ENCODE measurements around the gene CMPK2.
"Not testable (repeated sequence)": the region's sequence is repeated elsewhere in the genome, so short reads cannot be mapped to it uniquely, and the experiment has no call there.

The CMPK2 gene

GRCh38 chr2:6902581-6902980, 36.9 kb upstream of the CMPK2 start:
- H3K36me3 ChIP-seq (ENCODE audit: control insufficient read depth in 5 of 5, insufficient read depth in 5 of 5, low read length in 5 of 5); H3K4me3 ChIP-seq (ENCODE audit: low read depth in 1 of 5, low read length in 5 of 5); H3K4me1 ChIP-seq (ENCODE audit: control insufficient read depth in 5 of 5, insufficient read depth in 5 of 5, low read length in 5 of 5); H3K27ac ChIP-seq (ENCODE audit: low read depth, low read length); H3K9ac ChIP-seq (ENCODE audit: low read length in 5 of 5); H3K27me3 ChIP-seq (ENCODE audit: control insufficient read depth in 5 of 5, insufficient read depth in 4 of 5, low read length in 5 of 5); H3K9me3 ChIP-seq (ENCODE audit: control insufficient read depth in 5 of 5, low read length in 5 of 5): not testable (repeated sequence)

GRCh38 chr2:6896930-6897759, 31.4 kb upstream of the CMPK2 start:
- Histone ChIP-seq H3K27ac (ENCODE audit: low read depth, low read length) (no peak overlapping the region), H3K9me3 (ENCODE audit: control insufficient read depth in 5 of 5, low read length in 5 of 5) (no peaks in the 10 kb centered on the region), H3K4me3 (ENCODE audit: low read depth in 1 of 5, low read length in 5 of 5) (no peak overlapping the region), H3K9ac (ENCODE audit: low read length in 5 of 5) (no peak overlapping the region), H3K27me3 (ENCODE audit: control insufficient read depth in 5 of 5, insufficient read depth in 4 of 5, low read length in 5 of 5) (no peaks in the 10 kb centered on the region), H3K36me3 (ENCODE audit: control insufficient read depth in 5 of 5, insufficient read depth in 5 of 5, low read length in 5 of 5) (peaks cover 0 to 21% (median 9%) of the 10 kb centered on the region in 5 donors), H3K4me1 (ENCODE audit: control insufficient read depth in 5 of 5, insufficient read depth in 5 of 5, low read length in 5 of 5) (no peaks in the 10 kb centered on the region)

GRCh38 chr2:6893876-6894482, 28.3 kb upstream of the CMPK2 start:
- H3K27me3 ChIP-seq (ENCODE audit: control insufficient read depth in 5 of 5, insufficient read depth in 4 of 5, low read length in 5 of 5) = no peaks in the 10 kb centered on the region
- no peaks in the 10 kb centered on the region for H3K4me1 ChIP-seq (ENCODE audit: control insufficient read depth in 5 of 5, insufficient read depth in 5 of 5, low read length in 5 of 5)
- peaks cover 0 to 21% (median 10%) of the 10 kb centered on the region in 5 donors for H3K36me3 ChIP-seq (ENCODE audit: control insufficient read depth in 5 of 5, insufficient read depth in 5 of 5, low read length in 5 of 5)
- no peaks in the 10 kb centered on the region for H3K9me3 ChIP-seq (ENCODE audit: control insufficient read depth in 5 of 5, low read length in 5 of 5)
- no peak overlapping the region for H3K4me3 ChIP-seq (ENCODE audit: low read depth in 1 of 5, low read length in 5 of 5)
- H3K27ac ChIP-seq (ENCODE audit: low read depth, low read length) = no peak overlapping the region
- no peak overlapping the region for H3K9ac ChIP-seq (ENCODE audit: low read length in 5 of 5)

- Histone ChIP-seq H3K4me1 (ENCODE audit: control insufficient read depth in 5 of 5, insufficient read depth in 5 of 5, low read length in 5 of 5) (peaks cover 0 to 8% (median 0%) of the 10 kb centered on the region in 5 donors), H3K36me3 (ENCODE audit: control insufficient read depth in 5 of 5, insufficient read depth in 5 of 5, low read length in 5 of 5) (peaks cover 0 to 9% (median 2%) of the 10 kb centered on the region in 5 donors), H3K27ac (ENCODE audit: low read depth, low read length) (no peak overlapping the region), H3K4me3 (ENCODE audit: low read depth in 1 of 5, low read length in 5 of 5) (no peak overlapping the region), H3K9me3 (ENCODE audit: control insufficient read depth in 5 of 5, low read length in 5 of 5) (no peaks in the 10 kb centered on the region), H3K9ac (ENCODE audit: low read length in 5 of 5) (no peak overlapping the region), H3K27me3 (ENCODE audit: control insufficient read depth in 5 of 5, insufficient read depth in 4 of 5, low read length in 5 of 5) (no peaks in the 10 kb centered on the region)
These were observed 23.0 kb upstream of the CMPK2 start for GRCh38 chr2:6888724-6889123.

GRCh38 chr2:6887751-6888192, 22.1 kb upstream of the CMPK2 start:
- no peaks in the 10 kb centered on the region for H3K9me3 ChIP-seq (ENCODE audit: control insufficient read depth in 5 of 5, low read length in 5 of 5)
- peaks cover 0 to 17% (median 0%) of the 10 kb centered on the region in 5 donors for H3K4me1 ChIP-seq (ENCODE audit: control insufficient read depth in 5 of 5, insufficient read depth in 5 of 5, low read length in 5 of 5)
- no peak overlapping the region for H3K9ac ChIP-seq (ENCODE audit: low read length in 5 of 5)
- H3K27ac ChIP-seq (ENCODE audit: low read depth, low read length) = no peak overlapping the region
- H3K27me3 ChIP-seq (ENCODE audit: control insufficient read depth in 5 of 5, insufficient read depth in 4 of 5, low read length in 5 of 5) = no peaks in the 10 kb centered on the region
- H3K36me3 ChIP-seq (ENCODE audit: control insufficient read depth in 5 of 5, insufficient read depth in 5 of 5, low read length in 5 of 5) = peaks cover 0 to 5% (median 0%) of the 10 kb centered on the region in 5 donors
- no peak overlapping the region for H3K4me3 ChIP-seq (ENCODE audit: low read depth in 1 of 5, low read length in 5 of 5)

GRCh38 chr2:6885968-6886367, 20.3 kb upstream of the CMPK2 start:
- Histone ChIP-seq H3K27ac (ENCODE audit: low read depth, low read length) (no peak overlapping the region), H3K36me3 (ENCODE audit: control insufficient read depth in 5 of 5, insufficient read depth in 5 of 5, low read length in 5 of 5) (peaks cover 0 to 5% (median 0%) of the 10 kb centered on the region in 5 donors), H3K9ac (ENCODE audit: low read length in 5 of 5) (no peak overlapping the region), H3K4me3 (ENCODE audit: low read depth in 1 of 5, low read length in 5 of 5) (no peak overlapping the region), H3K27me3 (ENCODE audit: control insufficient read depth in 5 of 5, insufficient read depth in 4 of 5, low read length in 5 of 5) (no peaks in the 10 kb centered on the region), H3K9me3 (ENCODE audit: control insufficient read depth in 5 of 5, low read length in 5 of 5) (no peaks in the 10 kb centered on the region), H3K4me1 (ENCODE audit: control insufficient read depth in 5 of 5, insufficient read depth in 5 of 5, low read length in 5 of 5) (peaks cover 0 to 20% (median 0%) of the 10 kb centered on the region in 5 donors)

GRCh38 chr2:6885551-6885950, 19.8 kb upstream of the CMPK2 start:
- peaks cover 0 to 5% (median 0%) of the 10 kb centered on the region in 5 donors for H3K36me3 ChIP-seq (ENCODE audit: control insufficient read depth in 5 of 5, insufficient read depth in 5 of 5, low read length in 5 of 5)
- no peak overlapping the region for H3K4me3 ChIP-seq (ENCODE audit: low read depth in 1 of 5, low read length in 5 of 5)
- H3K27me3 ChIP-seq (ENCODE audit: control insufficient read depth in 5 of 5, insufficient read depth in 4 of 5, low read length in 5 of 5) = no peaks in the 10 kb centered on the region
- H3K4me1 ChIP-seq (ENCODE audit: control insufficient read depth in 5 of 5, insufficient read depth in 5 of 5, low read length in 5 of 5) = peaks cover 0 to 20% (median 0%) of the 10 kb centered on the region in 5 donors
- no peak overlapping the region for H3K27ac ChIP-seq (ENCODE audit: low read depth, low read length)
- no peaks in the 10 kb centered on the region for H3K9me3 ChIP-seq (ENCODE audit: control insufficient read depth in 5 of 5, low read length in 5 of 5)
- H3K9ac ChIP-seq (ENCODE audit: low read length in 5 of 5) = no peak overlapping the region

GRCh38 chr2:6883448-6884122, 17.9 kb upstream of the CMPK2 start:
- Histone ChIP-seq H3K36me3 (ENCODE audit: control insufficient read depth in 5 of 5, insufficient read depth in 5 of 5, low read length in 5 of 5) (peaks cover 0 to under 1% (median 0%) of the 10 kb centered on the region in 5 donors), H3K4me1 (ENCODE audit: control insufficient read depth in 5 of 5, insufficient read depth in 5 of 5, low read length in 5 of 5) (peaks cover 0 to 28% (median 3%) of the 10 kb centered on the region in 5 donors), H3K27me3 (ENCODE audit: control insufficient read depth in 5 of 5, insufficient read depth in 4 of 5, low read length in 5 of 5) (no peaks in the 10 kb centered on the region), H3K27ac (ENCODE audit: low read depth, low read length) (no peak overlapping the region), H3K9ac (ENCODE audit: low read length in 5 of 5) (no peak overlapping the region), H3K4me3 (ENCODE audit: low read depth in 1 of 5, low read length in 5 of 5) (no peak overlapping the region), H3K9me3 (ENCODE audit: control insufficient read depth in 5 of 5, low read length in 5 of 5) (no peaks in the 10 kb centered on the region)

GRCh38 chr2:6881516-6881915, 15.8 kb upstream of the CMPK2 start:
- H3K36me3 ChIP-seq (ENCODE audit: control insufficient read depth in 5 of 5, insufficient read depth in 5 of 5, low read length in 5 of 5) = no peaks in the 10 kb centered on the region
- no peaks in the 10 kb centered on the region for H3K27me3 ChIP-seq (ENCODE audit: control insufficient read depth in 5 of 5, insufficient read depth in 4 of 5, low read length in 5 of 5)
- H3K9ac ChIP-seq (ENCODE audit: low read length in 5 of 5) = no peak overlapping the region
- peaks cover 0 to 44% (median 15%) of the 10 kb centered on the region in 5 donors for H3K4me1 ChIP-seq (ENCODE audit: control insufficient read depth in 5 of 5, insufficient read depth in 5 of 5, low read length in 5 of 5)
- no peak overlapping the region for H3K27ac ChIP-seq (ENCODE audit: low read depth, low read length)
- no peaks in the 10 kb centered on the region for H3K9me3 ChIP-seq (ENCODE audit: control insufficient read depth in 5 of 5, low read length in 5 of 5)
- no peak overlapping the region for H3K4me3 ChIP-seq (ENCODE audit: low read depth in 1 of 5, low read length in 5 of 5)

GRCh38 chr2:6881046-6881445, 15.3 kb upstream of the CMPK2 start:
- H3K4me1 ChIP-seq (ENCODE audit: control insufficient read depth in 5 of 5, insufficient read depth in 5 of 5, low read length in 5 of 5) = peaks cover 0 to 44% (median 15%) of the 10 kb centered on the region in 5 donors

More at GRCh38 chr2:6881046-6881445, 15.3 kb upstream of the CMPK2 start:
- Histone ChIP-seq H3K27me3 (ENCODE audit: control insufficient read depth in 5 of 5, insufficient read depth in 4 of 5, low read length in 5 of 5) (no peaks in the 10 kb centered on the region), H3K9ac (ENCODE audit: low read length in 5 of 5) (no peak overlapping the region), H3K4me3 (ENCODE audit: low read depth in 1 of 5, low read length in 5 of 5) (no peak overlapping the region), H3K9me3 (ENCODE audit: control insufficient read depth in 5 of 5, low read length in 5 of 5) (no peaks in the 10 kb centered on the region), H3K36me3 (ENCODE audit: control insufficient read depth in 5 of 5, insufficient read depth in 5 of 5, low read length in 5 of 5) (no peaks in the 10 kb centered on the region), H3K27ac (ENCODE audit: low read depth, low read length) (no peak overlapping the region)

All from subcutaneous abdominal adipose tissue (tissue), 5 donors.